DOHH2 (cell line): Measurements from ENCODE around the gene ANOS1.

Experiments used
- H3F3A ChIP-seq: fragments of 200-600 bp; sonication (generic), shearing (Covaris generic); 2 replicates; pipeline ENCODE4 v1.6.0; 2016; ENCODE audit warnings: antibody characterized with exemption, mild to moderate bottlenecking; ENCODE audit not compliant: control insufficient read depth, insufficient read depth
- H3K27ac ChIP-seq: fragments of 200-600 bp; sonication (generic); 2 replicates; pipeline ENCODE4 v1.5.1; 2014; ENCODE audit warnings: low read depth, mild to moderate bottlenecking, low read length, moderate library complexity
- H3K27me3 ChIP-seq: fragments of 200-600 bp; sonication (generic); 2 replicates; pipeline ENCODE4 v1.6.1; 2014; ENCODE audit warnings: mild to moderate bottlenecking, low read length, mixed read lengths; ENCODE audit not compliant: control insufficient read depth
- H3K36me3 ChIP-seq: fragments of 200-600 bp; sonication (generic); 2 replicates; pipeline ENCODE4 v1.6.1; 2014; ENCODE audit warnings: mild to moderate bottlenecking, low read length, moderate library complexity, mixed read lengths; ENCODE audit not compliant: control insufficient read depth
- H3K4me1 ChIP-seq: fragments of 200-600 bp; sonication (generic); 2 replicates; pipeline ENCODE4 v1.6.1; 2014; ENCODE audit warnings: mild to moderate bottlenecking, low read length, mixed read lengths; ENCODE audit not compliant: control insufficient read depth
- H3K4me2 ChIP-seq: fragments of 200-600 bp; sonication (generic); 2 replicates; pipeline ENCODE4 v1.6.0; 2014; ENCODE audit warnings: mild to moderate bottlenecking, low read length, moderate library complexity
- H3K4me3 ChIP-seq: fragments of 200-600 bp; sonication (generic); 2 replicates; pipeline ENCODE4 v1.5.1; 2014; ENCODE audit warnings: mild to moderate bottlenecking, low read length, mixed read lengths
- H3K79me2 ChIP-seq: fragments of 200-600 bp; sonication (generic); 2 replicates; pipeline ENCODE4 v1.6.1; 2014; ENCODE audit warnings: mild to moderate bottlenecking, low read length, mixed read lengths; ENCODE audit not compliant: control insufficient read depth
- H3K9me2 ChIP-seq: fragments of 200-600 bp; sonication (generic); replicated peaks from 2 replicates; pipeline ENCODE4 v1.6.1; 2014; ENCODE audit warnings: mild to moderate bottlenecking, low read length, mixed read lengths; ENCODE audit not compliant: control insufficient read depth
- H3K9me3 ChIP-seq: fragments of 200-600 bp; sonication (generic); 2 replicates; pipeline ENCODE4 v1.6.1; 2014; ENCODE audit warnings: antibody characterized with exemption, low read length, mixed read lengths; ENCODE audit not compliant: control insufficient read depth, insufficient read depth
- H4K20me1 ChIP-seq: fragments of 200-600 bp; sonication (generic); 2 replicates; pipeline ENCODE4 v1.6.0; 2014; ENCODE audit warnings: low read depth, mild to moderate bottlenecking, antibody characterized with exemption, low read length, moderate library complexity; ENCODE audit not compliant: control insufficient read depth, insufficient read depth
- CTCF ChIP-seq: fragments of 200-600 bp; sonication (generic); IDR thresholded peaks from one replicate; pipeline ENCODE4 v1.5.1; 2014; ENCODE audit warnings: antibody characterized with exemption, mild to moderate bottlenecking, low read depth, low read length; ENCODE audit not compliant: poor library complexity, severe bottlenecking
- EZH2phosphoT487 ChIP-seq: fragments of 200-600 bp; sonication (generic); IDR thresholded peaks from 2 replicates; pipeline ENCODE4 v1.6.1; 2017; ENCODE audit warnings: borderline replicate concordance, mild to moderate bottlenecking, antibody characterized with exemption, low read length, moderate library complexity, mixed read lengths

Gene ANOS1

GRCh38 chrX:8579602-8580001 lies 152.3 kb downstream of the ANOS1 start:
- TF ChIP-seq EZH2phosphoT487 (no peak), CTCF (no peak)
- Histone ChIP-seq H3K9me3 (no peaks in the 10 kb centered on the region), H3K9me2 (no peaks in the 10 kb centered on the region), H3K36me3 (no peaks in the 10 kb centered on the region), H3K79me2 (no peaks in the 10 kb centered on the region), H3K4me1 (no peaks in the 10 kb centered on the region), H3K4me2 (no peak overlapping the region), H3K27ac (no peak overlapping the region), H3F3A (no peaks in the 10 kb centered on the region), H3K4me3 (no peak overlapping the region), H4K20me1 (no peaks in the 10 kb centered on the region), H3K27me3 (no peaks in the 10 kb centered on the region)

DNA sequence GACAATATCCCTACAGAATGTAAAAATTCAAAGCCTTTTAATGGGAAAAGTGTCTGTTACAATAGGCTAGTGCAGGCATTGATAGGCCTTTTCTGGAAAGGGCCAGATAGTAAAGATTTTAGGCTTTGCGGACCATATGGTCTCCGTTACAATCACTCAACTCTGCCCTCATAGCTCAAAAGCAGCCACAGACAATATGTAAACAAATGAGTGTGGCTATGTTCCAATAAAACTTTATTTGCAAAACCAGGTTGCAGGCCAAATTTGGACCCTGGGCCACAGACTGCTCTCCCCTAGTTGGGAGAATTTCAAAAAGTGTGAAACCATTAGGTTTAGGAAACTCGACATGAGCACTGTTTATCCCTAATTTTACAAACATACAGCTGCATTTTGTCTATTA lies 155.1 kb downstream of the ANOS1 start:
- Histone ChIP-seq H3F3A (no peaks in the 10 kb centered on the region), H3K27me3 (no peaks in the 10 kb centered on the region), H3K27ac (no peak overlapping the region), H3K9me3 (no peaks in the 10 kb centered on the region), H4K20me1 (no peaks in the 10 kb centered on the region), H3K4me2 (no peak overlapping the region), H3K4me3 (no peak overlapping the region), H3K36me3 (no peaks in the 10 kb centered on the region), H3K4me1 (no peaks in the 10 kb centered on the region), H3K79me2 (no peaks in the 10 kb centered on the region), H3K9me2 (no peaks in the 10 kb centered on the region)
- TF ChIP-seq CTCF (no peak), EZH2phosphoT487 (no peak)

- Histone ChIP-seq H3K27me3 (no peaks in the 10 kb centered on the region), H3K4me3 (no peak overlapping the region)
Measured at GRCh38 chrX:8565729-8566128, 166.2 kb downstream of the ANOS1 start.

More at GRCh38 chrX:8565729-8566128, 166.2 kb downstream of the ANOS1 start:
- H3K4me1 ChIP-seq = no peaks in the 10 kb centered on the region
- no peaks in the 10 kb centered on the region for H4K20me1 ChIP-seq
- H3K9me3 ChIP-seq = no peaks in the 10 kb centered on the region
- H3K79me2 ChIP-seq = no peaks in the 10 kb centered on the region
- H3K4me2 ChIP-seq = no peak overlapping the region
- H3K9me2 ChIP-seq = no peaks in the 10 kb centered on the region
- no peaks in the 10 kb centered on the region for H3K36me3 ChIP-seq
- no peak for TF ChIP-seq CTCF
- TF ChIP-seq EZH2phosphoT487 = no peak
- H3F3A ChIP-seq = no peaks in the 10 kb centered on the region
- H3K27ac ChIP-seq = no peak overlapping the region
